ENCODE results near the gene MRGPRE. TPM values are rescaled to one million over a fixed set of nuclear protein-coding genes. Genes with fewer than 3 reads are reported as not detected.

The MRGPRE gene
- polyA plus RNA-seq, 1 donor (not counting 4 experiments of a cell fraction or from before 2014, with no cell fraction given), result not detected

GRCh38 chr11:3191586-3192324 lies 40.5 kb downstream of the MRGPRE start:
- Histone ChIP-seq H3K9me1 (ENCODE audit: control insufficient read depth, extremely low read depth, insufficient read depth, low read length) (no peaks in the 10 kb centered on the region), H3K9me3 (ENCODE audit: control insufficient read depth, low read depth, low read length) (no peaks in the 10 kb centered on the region), H3K27ac (ENCODE audit: control insufficient read depth, insufficient read depth, low read length) (no peak overlapping the region), H3K4me1 (ENCODE audit: control insufficient read depth, extremely low read depth, insufficient read depth, low read length) (no peaks in the 10 kb centered on the region), H3K36me3 (ENCODE audit: control insufficient read depth in 2 of 2, extremely low read depth in 1 of 2, insufficient read depth in 2 of 2, low read length in 2 of 2) (no peaks in the 10 kb centered on the region), H3K9ac (ENCODE audit: control insufficient read depth, extremely low read depth, insufficient read depth, low read length) (no peak overlapping the region), H4K20me1 (ENCODE audit: control insufficient read depth, extremely low read depth, insufficient read depth, low read length) (no peaks in the 10 kb centered on the region), H3K27me3 (ENCODE audit: control insufficient read depth, extremely low read depth, insufficient read depth, low read length) (peaks cover 22% of the 10 kb centered on the region), H3K4me3 (ENCODE audit: control insufficient read depth in 2 of 3, extremely low read depth in 1 of 3, insufficient read depth in 2 of 3, low read depth in 1 of 3, low read length in 3 of 3) (no peak overlapping the region), H3K4me2 (ENCODE audit: control insufficient read depth, extremely low read depth, insufficient read depth, low read depth, low read length) (no peak overlapping the region), H3K79me2 (ENCODE audit: control insufficient read depth, insufficient read depth, low read length) (no peaks in the 10 kb centered on the region), H2AFZ (ENCODE audit: control insufficient read depth, low read length) (no peak overlapping the region)
- FAIRE-seq (no peak), DNase-seq (ENCODE audit: low read depth, low spot score) (no peak)
- dilution Hi-C loops (cut with MboI; ENCODE audit: extremely low pct_ligation_motif_present, low sequenced_read_pairs), result no loop called here
- no peak for TF ChIP-seq CTCF (optimal IDR thresholded peaks at IDR 0.05 in 1 of 3, IDR thresholded peaks at IDR 0.05 in 1 of 3, conservative IDR thresholded peaks at IDR 0.05 in 1 of 3; ENCODE audit: extremely low read depth in 1 of 3, insufficient read depth in 2 of 3, low read length in 3 of 3)

GRCh38 chr11:3190600-3190999 lies 41.6 kb downstream of the MRGPRE start:
- no peaks in the 10 kb centered on the region for H3K4me1 ChIP-seq (ENCODE audit: control insufficient read depth, extremely low read depth, insufficient read depth, low read length)
- no peak overlapping the region for H3K27ac ChIP-seq (ENCODE audit: control insufficient read depth, insufficient read depth, low read length)
- no peak overlapping the region for H3K4me2 ChIP-seq (ENCODE audit: control insufficient read depth, extremely low read depth, insufficient read depth, low read depth, low read length)
- H2AFZ ChIP-seq (ENCODE audit: control insufficient read depth, low read length), result no peak overlapping the region
- dilution Hi-C loops (cut with MboI; ENCODE audit: extremely low pct_ligation_motif_present, low sequenced_read_pairs), result no loop called here
- peaks cover 21% of the 10 kb centered on the region for H3K27me3 ChIP-seq (ENCODE audit: control insufficient read depth, extremely low read depth, insufficient read depth, low read length)
- H3K9me1 ChIP-seq (ENCODE audit: control insufficient read depth, extremely low read depth, insufficient read depth, low read length), result no peaks in the 10 kb centered on the region
- FAIRE-seq (no peak), DNase-seq (ENCODE audit: low read depth, low spot score) (no peak)
- no peaks in the 10 kb centered on the region for H3K79me2 ChIP-seq (ENCODE audit: control insufficient read depth, insufficient read depth, low read length)
- H3K4me3 ChIP-seq (ENCODE audit: control insufficient read depth in 2 of 3, extremely low read depth in 1 of 3, insufficient read depth in 2 of 3, low read depth in 1 of 3, low read length in 3 of 3), result no peak overlapping the region
- no peaks in the 10 kb centered on the region for H3K36me3 ChIP-seq (ENCODE audit: control insufficient read depth in 2 of 2, extremely low read depth in 1 of 2, insufficient read depth in 2 of 2, low read length in 2 of 2)
- no peaks in the 10 kb centered on the region for H4K20me1 ChIP-seq (ENCODE audit: control insufficient read depth, extremely low read depth, insufficient read depth, low read length)
- H3K9me3 ChIP-seq (ENCODE audit: control insufficient read depth, low read depth, low read length), result no peaks in the 10 kb centered on the region
- TF ChIP-seq CTCF (optimal IDR thresholded peaks at IDR 0.05 in 1 of 3, IDR thresholded peaks at IDR 0.05 in 1 of 3, conservative IDR thresholded peaks at IDR 0.05 in 1 of 3; ENCODE audit: extremely low read depth in 1 of 3, insufficient read depth in 2 of 3, low read length in 3 of 3) (no peak), EZH2 (IDR thresholded peaks at IDR 0.05; ENCODE audit: low read length) (no peak)
- H3K9ac ChIP-seq (ENCODE audit: control insufficient read depth, extremely low read depth, insufficient read depth, low read length), result no peak overlapping the region

Data from keratinocyte (primary cell).